IMR-90 (cell line): ENCODE data around the gene RAPGEF5. TPM values are rescaled to one million over a fixed set of nuclear protein-coding genes. Genes with fewer than 3 reads are reported as not detected.

Source experiments
- ATAC-seq: fragments of 200-7000 bp; cut with Tn5 transposase; 2 replicates; pipeline ENCODE4 v1.9.1; 2020; ENCODE audit warnings: low read depth, mild to moderate bottlenecking, moderate library complexity
- BruUV-seq: library from RNA; stranded (reverse); fragments of 400-500 nt; replicated peaks from 2 replicates; lab custom pipeline; 2021; lab: Mats Ljungman, UMichigan
- CTCF ChIA-PET: fragments of 300-600 bp; formaldehyde crosslinking; extraction: SDS; loops from one replicate; lab custom pipeline; 2021; ENCODE audit warnings: antibody characterized with exemption; lab: Yijun Ruan, JAX
- POLR2A ChIA-PET: fragments of 300-600 bp; sonication (Branson Sonifier 250); formaldehyde crosslinking; loops from one replicate; lab custom pipeline; 2022; ENCODE audit warnings: antibody characterized with exemption; ENCODE audit not compliant: unreplicated experiment; lab: Charles Lee
- DNase-seq: peaks from one replicate; pipeline ENCODE4 v3.0.0; 2013
- H2AFZ ChIP-seq: replicated peaks from 2 replicates; pipeline ENCODE3; 2013; ENCODE audit warnings: low read length, mild to moderate bottlenecking; ENCODE audit not compliant: poor library complexity
- H2AK5ac ChIP-seq: 2 replicates; pipeline ENCODE4 v1.6.1; 2013; ENCODE audit warnings: low read depth, low read length, inconsistent platforms
- H2AK9ac ChIP-seq: replicated peaks from 2 replicates; pipeline ENCODE3; 2013; ENCODE audit warnings: mild to moderate bottlenecking, low read depth, low read length, moderate library complexity; ENCODE audit not compliant: poor library complexity
- H2BK120ac ChIP-seq: 2 replicates; pipeline ENCODE4 v1.6.1; 2013; ENCODE audit warnings: low read depth, low read length, inconsistent platforms
- H2BK15ac ChIP-seq: 3 replicates; pipeline ENCODE4 v1.6.1; 2013; ENCODE audit warnings: low read depth, low read length, inconsistent platforms
- H2BK20ac ChIP-seq: 2 replicates; pipeline ENCODE4 v1.6.1; 2013; ENCODE audit warnings: low read depth, mild to moderate bottlenecking, inconsistent platforms, low read length, moderate library complexity
- H2BK5ac ChIP-seq: 2 replicates; pipeline ENCODE4 v1.6.1; 2013; ENCODE audit warnings: mild to moderate bottlenecking, low read depth, low read length, inconsistent platforms; ENCODE audit not compliant: poor library complexity, severe bottlenecking
- H3K14ac ChIP-seq: replicated peaks from 2 replicates; pipeline ENCODE4 v1.6.1; 2013; ENCODE audit warnings: low read depth, low read length, inconsistent platforms
- H3K18ac ChIP-seq: 2 replicates; pipeline ENCODE4 v1.6.1; 2013; ENCODE audit warnings: low read depth, low read length, control low read depth
- H3K23ac ChIP-seq: 2 replicates; pipeline ENCODE4 v1.6.1; 2013; ENCODE audit warnings: low read depth, low read length, inconsistent platforms
- H3K27ac ChIP-seq: 2 replicates; pipeline ENCODE4 v1.5.1; 2013; ENCODE audit warnings: mild to moderate bottlenecking, control low read depth, low read length; ENCODE audit not compliant: insufficient read depth
- H3K27me3 ChIP-seq: 2 replicates; pipeline ENCODE4 v1.6.1; 2013; ENCODE audit warnings: low read length; ENCODE audit not compliant: control insufficient read depth, insufficient read depth
- H3K36me3 ChIP-seq: 2 replicates; pipeline ENCODE4 v1.6.1; 2013; ENCODE audit warnings: low read length, mixed read lengths; ENCODE audit not compliant: control insufficient read depth, insufficient read depth
- H3K4ac ChIP-seq: 2 replicates; pipeline ENCODE4 v1.6.1; 2013; ENCODE audit warnings: low read depth, low read length, inconsistent platforms
- H3K4me1 ChIP-seq: 2 replicates; pipeline ENCODE4 v1.6.1; 2013; ENCODE audit warnings: low read length, mixed read lengths; ENCODE audit not compliant: control insufficient read depth, insufficient read depth
- H3K4me2 ChIP-seq: 2 replicates; pipeline ENCODE4 v1.6.1; 2013; ENCODE audit warnings: low read depth, mild to moderate bottlenecking, control low read depth, low read length, moderate library complexity
- H3K4me3 ChIP-seq: 2 replicates; pipeline ENCODE4 v1.5.1; 2013; ENCODE audit warnings: low read depth, mild to moderate bottlenecking, control low read depth, low read length, moderate library complexity; ENCODE audit not compliant: insufficient read depth
- H3K56ac ChIP-seq: 2 replicates; pipeline ENCODE4 v1.6.1; 2013; ENCODE audit warnings: low read length, inconsistent platforms; ENCODE audit not compliant: insufficient read depth; ENCODE audit errors: extremely low read depth
- H3K79me1 ChIP-seq, 2 experiments: 2 replicates each; pipeline ENCODE4 v1.6.1; 2013; ENCODE audit warnings: low read length in 2 of 2, inconsistent platforms in 1 of 2, low read depth in 1 of 2
- H3K9ac ChIP-seq: 2 replicates; pipeline ENCODE4 v1.6.1; 2013; ENCODE audit warnings: low read depth, low read length, control low read depth
- H3K9me1 ChIP-seq: 2 replicates; pipeline ENCODE4 v1.6.1; 2013; ENCODE audit warnings: low read length, inconsistent platforms; ENCODE audit not compliant: insufficient read depth
- H3K9me3 ChIP-seq: 2 replicates; pipeline ENCODE4 v1.6.1; 2013; ENCODE audit warnings: low read length; ENCODE audit not compliant: control insufficient read depth, insufficient read depth
- H4K20me1 ChIP-seq: 2 replicates; pipeline ENCODE4 v1.6.1; 2013; ENCODE audit warnings: low read length, inconsistent platforms; ENCODE audit not compliant: insufficient read depth
- H4K5ac ChIP-seq: 2 replicates; pipeline ENCODE4 v1.6.1; 2013; ENCODE audit warnings: mild to moderate bottlenecking, low read depth, low read length, control low read depth
- H4K8ac ChIP-seq, 2 experiments: 2 replicates each; pipeline ENCODE4 v1.6.1; 2013; ENCODE audit warnings: low read depth in 2 of 2, low read length in 2 of 2, control low read depth in 1 of 2, inconsistent platforms in 1 of 2
- H4K91ac ChIP-seq: 2 replicates; pipeline ENCODE4 v1.6.1; 2013; ENCODE audit warnings: low read depth, low read length, inconsistent platforms; ENCODE audit not compliant: insufficient read depth
- MAZ ChIP-seq: IDR thresholded peaks from 2 replicates; pipeline ENCODE4 v1.6.1; 2012; ENCODE audit warnings: low read depth, mild to moderate bottlenecking, low read length, improper control_type of control experiment, moderate library complexity, borderline replicate concordance
- RCOR1 ChIP-seq: IDR thresholded peaks from 2 replicates; pipeline ENCODE4 v1.6.1; 2012; ENCODE audit warnings: mild to moderate bottlenecking, low read length, improper control_type of control experiment; ENCODE audit not compliant: insufficient replicate concordance
- WGBS, 2 experiments: methylation state at CpG; one replicate each; pipeline versions ENCODE4 v1.1.5 to v1.1.7; 2013; ENCODE audit warnings: missing lambda C conversion rate in 2 of 2; ENCODE audit not compliant: insufficient read length in 1 of 2; ENCODE audit errors: extremely low coverage in 2 of 2; 5-methylcytosine and 5-hydroxymethylcytosine counted together
- dilution Hi-C: fragments of 300-500 bp; cut with HindIII; formaldehyde crosslinking; loops from one replicate; pipeline ENCODE4 v1.14.3; 2018; ENCODE audit warnings: low sequenced_read_pairs; ENCODE audit not compliant: unreplicated experiment
- in situ Hi-C: fragments of 300-500 bp; cut with MboI; formaldehyde crosslinking; loops from 3 replicates; pipeline ENCODE4 v1.14.3; 2019; ENCODE audit warnings: low sequenced_read_pairs, inconsistent platforms, mixed read lengths
- intact Hi-C: fragments of 100-400 bp; cut with micrococcal nuclease; formaldehyde crosslinking; loops from 2 replicates; pipeline ENCODE4 v1.10.0; 2022
- polyA plus RNA-seq, 3 experiments: library from polyadenylated mRNA; depleted of rRNA; stranded (reverse); fragments of >200 nt; gene quantifications; 2 replicates each; pipeline ENCODE4 v1.2.3, GENCODE V29; 2012; ENCODE audit warnings: low replicate concordance in 1 of 3
- total RNA-seq: library from RNA; depleted of rRNA; stranded (reverse); fragments of >200 nt; gene quantifications from 2 replicates; pipeline ENCODE4 v1.2.3, GENCODE V29; 2012

RAPGEF5 gene
- total and polyA plus RNA-seq, 2 of the 4 experiments (the other 2 are of a cell fraction): 0.05 to 0.18 TPM

DNA sequence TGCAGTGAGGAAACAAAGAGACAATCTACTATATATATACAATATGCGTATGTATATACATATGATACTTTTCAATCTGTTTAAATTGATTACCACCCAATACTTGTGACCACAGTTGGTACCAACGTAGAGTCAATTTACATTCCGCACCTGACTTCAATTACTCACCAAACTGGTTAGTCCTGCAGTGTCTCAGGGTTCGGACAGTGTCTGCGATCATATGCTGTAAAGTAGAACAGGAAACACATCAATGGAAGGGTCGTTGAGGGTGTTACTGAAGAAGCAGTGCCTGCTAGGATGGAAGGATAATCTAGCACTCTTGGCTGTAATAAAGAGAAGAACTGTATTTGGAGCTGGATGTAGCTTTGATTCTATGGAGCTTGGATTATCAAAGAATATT is 231.5 kb downstream of the RAPGEF5 start:
- Histone ChIP-seq H3K23ac (no peak overlapping the region), H2BK120ac (no peak overlapping the region), H3K56ac (no peak overlapping the region), H4K91ac (no peak overlapping the region), H3K9me3 (no peaks in the 10 kb centered on the region; the same call in 1 of the 2 replicates), H3K9ac (no peak overlapping the region), H4K8ac (no peak overlapping the region), H3K4me3 (no peak overlapping the region), H2BK20ac (no peak overlapping the region), H4K5ac (no peak overlapping the region), H2AFZ (no peak overlapping the region), H3K18ac (no peak overlapping the region), H2BK15ac (no peak overlapping the region), H2BK5ac (no peak overlapping the region), H3K4ac (no peak overlapping the region), H3K27ac (no peak overlapping the region), H3K36me3 (no peaks in the 10 kb centered on the region), H3K27me3 (peaks cover 7% of the 10 kb centered on the region), H3K79me1 (no peaks in the 10 kb centered on the region), H3K14ac (no peak overlapping the region), H2AK5ac (no peak overlapping the region), H2AK9ac (no peak overlapping the region), H3K4me2 (no peak overlapping the region), H4K20me1 (no peaks in the 10 kb centered on the region), H3K4me1 (no peaks in the 10 kb centered on the region; the same call in 1 of the 2 replicates), H3K9me1 (no peaks in the 10 kb centered on the region)
- WGBS, 2 experiments: no CpG with 5 or more reads among the region's 6 CpGs
- in situ Hi-C loops (no loop called here), dilution Hi-C loops (no loop called here), intact Hi-C loops (no loop called here)
- ATAC-seq: no peak
- no peak for DNase-seq
- BruUV-seq: no TSS peak
- TF ChIP-seq MAZ (no peak), RCOR1 (no peak)
- CTCF ChIA-PET: no interaction called here
- POLR2A ChIA-PET: no interaction called here
